ENCODE results near the gene PAQR5. TPM values are rescaled to one million over a fixed set of nuclear protein-coding genes. Genes with fewer than 3 reads are reported as not detected.

PAQR5 gene
- total RNA-seq, 1 experiment from 2014 or later: 2.0 TPM

- H3K27me3 ChIP-seq (ENCODE audit: control insufficient read depth, insufficient read depth, low read length): no peaks in the 10 kb centered on the region
- TF ChIP-seq POLR2AphosphoS5 (IDR thresholded peaks at IDR 0.05; ENCODE audit: low read depth, low read length): no peak; the same call in 1 of the 2 replicates
- no peak for TF ChIP-seq CTCF (IDR thresholded peaks at IDR 0.05)
- no peak for TF ChIP-seq TCF7L2 (IDR thresholded peaks at IDR 0.05; ENCODE audit: low read depth, low read length)
- no peak for TF ChIP-seq SIN3A (IDR thresholded peaks at IDR 0.05; ENCODE audit: borderline replicate concordance, insufficient read depth, low read depth, low read length)
- TF ChIP-seq REST (IDR thresholded peaks at IDR 0.05; ENCODE audit: insufficient read depth in 1 of 2, low read depth in 2 of 2, low read length in 1 of 2): no peak
Measured at GRCh38 chr15:69454953-69455352, 156.2 kb downstream of the PAQR5 start.

DNA sequence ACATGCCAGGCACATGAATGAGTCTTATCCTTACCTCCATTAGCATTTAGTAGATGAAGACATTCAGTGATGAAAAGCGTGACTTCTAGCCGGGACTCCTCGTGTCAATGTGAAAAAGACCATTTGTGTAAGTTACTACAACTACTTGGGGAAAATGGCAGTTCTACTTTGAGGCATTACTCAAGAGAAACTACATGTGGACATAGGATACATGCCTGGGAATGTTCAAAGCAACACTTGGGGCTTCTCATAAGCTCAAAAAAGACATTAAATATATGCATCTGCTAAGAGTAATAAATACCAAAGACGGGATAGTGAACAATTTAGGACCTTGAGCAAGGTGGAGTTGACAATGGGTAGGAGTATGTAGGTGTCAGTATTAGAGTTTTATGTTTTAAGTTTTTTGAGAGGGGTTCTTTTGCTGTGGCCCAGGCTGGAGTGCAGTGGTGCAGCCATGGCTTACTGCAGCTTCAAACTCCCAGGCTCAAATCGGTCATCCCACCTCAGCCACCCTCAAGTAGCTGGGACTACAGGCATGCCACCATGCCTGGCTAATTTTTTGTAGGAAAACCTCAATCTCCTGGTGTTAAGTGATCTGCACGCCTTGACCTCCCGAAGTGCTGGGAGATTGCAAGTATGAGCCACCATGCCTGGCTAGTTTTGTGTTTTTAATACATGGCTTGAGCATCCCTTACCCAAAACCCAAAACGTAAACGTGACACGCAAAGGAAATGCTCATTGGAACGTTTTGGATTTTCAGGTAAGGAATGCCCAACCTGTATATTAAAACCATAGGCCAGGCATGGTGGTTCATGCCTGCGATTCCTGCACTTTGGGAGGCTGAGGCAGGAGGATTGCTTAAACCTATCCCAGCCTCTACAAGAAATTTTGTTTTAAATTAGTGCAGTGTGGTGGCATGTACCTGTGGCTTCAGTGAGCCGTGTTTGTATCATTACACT, 157.8 kb downstream of the PAQR5 start:
- Histone ChIP-seq H3K36me3 (ENCODE audit: control insufficient read depth, insufficient read depth, low read length) (peaks cover 38% of the 10 kb centered on the region), H3K4me1 (ENCODE audit: control insufficient read depth, insufficient read depth, low read length) (peaks cover 24% of the 10 kb centered on the region), H3K27me3 (ENCODE audit: control insufficient read depth, insufficient read depth, low read length) (no peaks in the 10 kb centered on the region), H3K27ac (ENCODE audit: low read length) (no peak overlapping the region), H3K9me3 (ENCODE audit: control insufficient read depth, insufficient read depth, low read depth, low read length) (no peaks in the 10 kb centered on the region), H3K4me3 (ENCODE audit: low read depth in 2 of 2, low read length in 2 of 2) (no peak overlapping the region)
- BruUV-seq (replicated peaks): no TSS peak
- DNase-seq (ENCODE audit: low read depth, low spot score): no peak
- ChIA-PET POLR2A (interaction anchor here (0.5 kb wide), 2 partner anchors 640 to 1127 kb away, joined by 3 to 7 read pairs; no protein-coding TSS in a partner anchor), CTCF (interaction anchor here (0.6 kb wide), 1 partner anchor 281 kb away, joined by 3 read pairs; no protein-coding TSS in a partner anchor)
- in situ Hi-C loops (cut with HindIII; ENCODE audit: low pct_unique_long_range_greater_than_20kb, low sequenced_read_pairs): no loop called here
- intact Hi-C loops (cut with micrococcal nuclease; ENCODE audit: unreplicated experiment): no loop called here
- no peak for ATAC-seq
- TF ChIP-seq POLR2AphosphoS5 (IDR thresholded peaks at IDR 0.05; ENCODE audit: low read depth, low read length): peak; percentile 70
- TF ChIP-seq TCF7L2 (IDR thresholded peaks at IDR 0.05; ENCODE audit: low read depth, low read length): no peak

More at GRCh38 chr15:69454953-69455352, 156.2 kb downstream of the PAQR5 start:
- ChIA-PET POLR2A (no interaction called here), CTCF (no interaction called here)
- Histone ChIP-seq H3K27ac (ENCODE audit: low read length) (peak overlapping the region; percentile 97), H3K4me3 (ENCODE audit: low read depth in 2 of 2, low read length in 2 of 2) (peak overlapping the region; percentile 79 to 97), H3K9me3 (ENCODE audit: control insufficient read depth, insufficient read depth, low read depth, low read length) (no peaks in the 10 kb centered on the region), H3K4me1 (ENCODE audit: control insufficient read depth, insufficient read depth, low read length) (peaks cover 29% of the 10 kb centered on the region), H3K36me3 (ENCODE audit: control insufficient read depth, insufficient read depth, low read length) (peaks cover 38% of the 10 kb centered on the region)
- no TSS peak for BruUV-seq (replicated peaks)
- ATAC-seq (no peak), DNase-seq (ENCODE audit: low read depth, low spot score) (no peak)
- intact Hi-C loops (cut with micrococcal nuclease; ENCODE audit: unreplicated experiment): no loop called here
- in situ Hi-C loops (cut with HindIII; ENCODE audit: low pct_unique_long_range_greater_than_20kb, low sequenced_read_pairs): no loop called here

Other genes with a start within 250 kb of the PAQR5 start
- 22.8 TPM for gene GLCE, start 138.3 kb upstream of the PAQR5 start, total RNA-seq (2021; ENCODE audit: unreplicated experiment)
- gene KIF23, start 115.4 kb downstream of the PAQR5 start, total RNA-seq (2021; ENCODE audit: unreplicated experiment): 82.5 TPM
- 2,076 TPM for gene RPLP1, start 153.9 kb downstream of the PAQR5 start, total RNA-seq (2021; ENCODE audit: unreplicated experiment)